Amniotic epithelial cell (primary cell): ENCODE data around the gene OLIG1.

Experiments
- DNase-seq: peaks from one replicate; pipeline ENCODE4 v3.0.0-alpha.2; 2010; ENCODE audit warnings: low read depth

The OLIG1 gene

DNA sequence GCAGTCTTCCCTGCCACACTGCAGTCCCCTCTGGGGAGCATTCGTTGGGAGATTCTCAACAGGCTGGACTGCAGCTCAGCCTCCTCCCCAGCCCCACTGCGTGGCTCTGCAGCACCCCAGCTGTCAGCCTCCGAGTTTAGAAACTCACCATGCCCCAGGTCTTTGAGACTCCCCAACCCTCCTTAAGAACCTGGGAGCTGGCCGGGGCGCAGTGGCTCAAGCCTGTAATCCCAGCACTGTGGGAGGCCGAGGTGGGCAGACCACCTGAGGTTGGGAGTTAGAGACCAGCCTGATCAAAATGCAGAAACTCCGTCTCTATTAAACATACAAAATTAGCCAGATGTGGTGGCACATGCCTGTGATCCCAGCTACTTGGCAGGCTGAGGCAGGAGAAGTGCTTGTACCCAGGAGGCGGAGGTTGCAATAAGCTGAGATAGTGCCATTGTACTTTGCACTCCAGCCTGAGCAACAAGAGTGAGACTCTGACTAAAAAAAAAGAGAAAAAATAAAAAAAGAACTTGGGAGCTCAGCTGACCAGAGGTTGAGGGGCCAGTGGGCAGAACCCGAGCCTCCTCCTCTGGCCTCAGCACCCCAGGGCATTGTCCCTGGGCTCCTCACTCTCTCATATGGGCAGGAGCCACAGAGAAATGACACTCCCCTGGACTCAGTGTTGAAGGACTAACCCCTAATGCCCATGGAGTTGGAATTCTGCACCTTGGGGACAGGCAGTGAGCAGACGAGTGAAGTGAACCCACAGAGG is 38.6 kb upstream of the OLIG1 start:
- DNase-seq: no peak

GRCh38 chr21:33032434-33033047 is 37.4 kb upstream of the OLIG1 start:
- DNase-seq: no peak

GRCh38 chr21:33033094-33033951 is 36.6 kb upstream of the OLIG1 start:
- no peak for DNase-seq

DNA sequence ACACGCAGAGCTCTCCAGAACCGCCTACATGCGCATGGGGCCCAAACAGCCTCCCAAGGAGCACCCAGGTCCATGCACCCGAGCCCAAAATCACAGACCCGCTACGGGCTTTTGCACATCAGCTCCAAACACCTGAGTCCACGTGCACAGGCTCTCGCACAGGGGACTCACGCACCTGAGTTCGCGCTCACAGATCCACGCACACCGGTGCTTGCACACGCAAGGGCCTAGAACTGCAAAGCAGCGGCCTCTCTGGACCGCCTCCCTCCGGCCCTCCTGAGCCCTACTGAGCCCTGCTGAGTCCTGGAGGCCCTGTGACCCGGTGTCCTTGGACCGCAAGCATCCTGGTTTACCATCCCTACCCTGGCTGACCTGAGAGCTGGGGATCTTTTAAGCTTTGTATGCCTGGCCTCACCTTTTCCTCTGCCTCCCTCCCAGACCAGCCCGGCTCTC is 36.0 kb upstream of the OLIG1 start:
- no peak for DNase-seq

GRCh38 chr21:33035147-33035546 is 34.8 kb upstream of the OLIG1 start:
- no peak for DNase-seq

DNA sequence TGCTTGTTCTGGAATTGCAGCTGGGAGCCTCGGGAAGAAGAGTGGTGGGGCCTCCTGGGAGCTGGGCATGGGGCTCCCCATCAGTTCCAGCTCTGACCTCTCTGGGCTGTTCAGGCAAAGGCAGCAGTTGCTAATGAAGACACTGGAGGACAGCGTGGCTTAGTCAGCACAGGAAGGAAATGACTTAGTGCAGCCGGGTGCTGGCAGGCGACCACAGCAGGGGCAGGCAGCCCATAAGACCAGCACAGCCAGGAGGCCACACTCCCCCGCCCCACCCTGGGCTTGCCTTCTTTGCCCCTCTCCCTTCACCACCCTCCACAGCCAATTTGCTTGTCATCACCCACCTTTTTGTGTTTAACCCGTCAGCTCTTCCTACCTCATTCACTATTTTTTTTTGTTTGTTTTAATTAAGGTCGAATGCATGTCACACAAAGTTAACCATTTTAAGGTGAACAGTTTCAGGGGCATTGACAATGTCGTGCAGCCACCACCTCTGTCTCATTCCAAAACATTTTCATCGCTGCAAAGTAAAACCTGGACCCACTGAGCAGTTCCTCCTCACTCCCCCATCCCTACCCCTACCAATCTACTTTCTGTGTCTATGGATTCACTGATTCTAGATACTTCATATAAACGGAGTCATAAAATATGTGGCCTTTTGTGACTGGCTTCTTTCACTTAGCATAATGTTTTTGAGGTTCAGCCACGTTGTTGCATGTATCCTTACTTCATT is 33.3 kb upstream of the OLIG1 start:
- peak; percentile 9 for DNase-seq

DNA sequence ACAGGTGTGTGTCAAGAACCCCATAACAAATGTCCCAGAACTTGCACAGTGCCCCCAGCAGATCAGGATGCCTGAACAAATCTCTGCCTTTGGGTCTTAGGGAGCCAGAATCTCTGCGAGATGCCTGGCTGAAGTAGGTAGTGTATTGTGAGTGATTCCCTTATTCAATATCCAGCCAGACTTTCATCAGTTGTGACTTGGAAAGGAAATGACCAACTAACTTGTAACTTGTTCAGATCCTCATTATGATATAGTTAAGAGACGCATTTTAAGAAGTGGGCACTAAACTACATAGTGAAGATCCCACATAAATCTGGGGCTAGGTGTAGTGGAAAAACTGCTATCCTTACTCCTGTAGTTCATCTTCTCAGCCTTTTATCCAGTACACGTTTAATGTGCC is 32.4 kb upstream of the OLIG1 start:
- no peak for DNase-seq

GRCh38 chr21:33039536-33039935 is 30.4 kb upstream of the OLIG1 start:
- no peak for DNase-seq

- DNase-seq: no peak
Observed at GRCh38 chr21:33040215-33040614, 29.7 kb upstream of the OLIG1 start.

DNA sequence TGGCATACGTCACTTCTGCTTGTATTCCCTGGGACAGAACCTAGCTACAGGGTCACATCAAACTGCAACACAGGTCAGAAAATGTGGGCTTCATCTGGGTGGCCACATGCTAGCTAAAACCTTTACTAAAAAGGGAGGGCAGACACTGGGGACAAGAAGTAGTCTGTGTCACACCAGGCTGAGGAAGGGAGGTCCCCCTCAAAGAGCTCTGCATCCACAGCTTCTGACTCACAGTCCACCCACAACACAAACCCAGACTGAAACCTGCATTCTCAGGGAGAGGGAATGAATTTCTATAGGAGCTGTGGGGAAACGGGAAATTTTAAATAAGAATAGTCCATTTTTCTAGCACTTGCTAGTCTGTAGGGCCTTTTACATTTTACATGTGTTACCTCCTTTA is 28.0 kb upstream of the OLIG1 start:
- no peak for DNase-seq

GRCh38 chr21:33042812-33043211 is 27.1 kb upstream of the OLIG1 start:
- peak; percentile 89 for DNase-seq

- no peak for DNase-seq
Observed at GRCh38 chr21:33046455-33046854, 23.5 kb upstream of the OLIG1 start.

DNA sequence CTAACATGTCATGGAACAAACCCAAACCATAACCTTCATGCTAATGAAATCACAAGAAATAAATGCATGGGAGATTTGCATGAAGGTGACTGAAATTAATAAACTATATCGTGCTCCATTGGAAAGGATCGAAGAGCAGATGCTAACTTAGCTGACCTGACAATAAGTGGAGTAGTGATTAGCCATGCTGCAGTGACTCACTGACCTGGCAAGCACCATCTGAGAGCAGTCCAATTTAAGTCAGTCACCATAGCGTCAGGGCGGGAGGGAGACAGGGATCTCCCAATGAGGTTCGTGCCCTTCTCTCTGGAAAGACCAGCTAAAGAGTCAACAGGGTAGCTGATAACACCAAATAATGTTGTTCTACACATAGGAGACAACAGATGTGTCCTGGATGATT is 22.7 kb upstream of the OLIG1 start:
- peak; percentile 12 for DNase-seq

DNA sequence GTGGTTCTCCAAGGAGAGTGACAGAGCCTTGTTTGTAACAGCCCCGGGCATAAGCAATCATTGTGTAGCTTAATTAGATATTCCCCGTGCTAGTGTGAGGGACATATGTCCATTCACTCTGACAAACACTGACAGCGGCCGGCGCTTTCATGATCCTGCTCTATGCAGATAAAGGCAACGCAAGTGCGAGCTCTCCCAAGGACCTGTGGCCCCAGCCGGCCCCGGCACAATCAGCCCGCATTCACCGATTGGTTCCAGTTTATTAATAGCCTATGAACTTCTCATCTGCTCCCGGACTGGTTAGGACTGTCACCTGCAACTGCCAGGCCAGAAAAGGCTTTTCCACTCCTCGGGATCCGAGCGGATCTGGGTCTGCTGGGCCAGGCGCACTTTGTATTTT is 18.0 kb upstream of the OLIG1 start:
- no peak for DNase-seq

DNA sequence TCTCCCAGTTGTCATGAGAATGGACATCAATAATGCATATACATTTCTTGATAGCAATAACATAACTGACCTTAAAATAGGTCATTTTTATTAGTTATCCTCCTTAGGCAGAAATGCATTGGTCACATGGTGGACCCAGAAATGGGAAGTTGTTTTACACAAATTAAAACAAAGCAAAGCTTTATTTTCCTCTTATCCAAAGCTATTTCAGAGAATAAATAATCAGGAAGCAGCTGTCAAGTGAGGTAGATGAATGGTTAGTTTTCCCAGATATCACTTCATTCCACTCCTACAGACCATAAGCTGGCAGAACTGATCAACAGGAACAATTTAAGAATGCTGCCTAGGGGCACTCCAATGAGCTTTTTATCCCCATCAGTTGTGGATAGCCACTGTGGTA is 16.0 kb upstream of the OLIG1 start:
- DNase-seq: no peak

DNA sequence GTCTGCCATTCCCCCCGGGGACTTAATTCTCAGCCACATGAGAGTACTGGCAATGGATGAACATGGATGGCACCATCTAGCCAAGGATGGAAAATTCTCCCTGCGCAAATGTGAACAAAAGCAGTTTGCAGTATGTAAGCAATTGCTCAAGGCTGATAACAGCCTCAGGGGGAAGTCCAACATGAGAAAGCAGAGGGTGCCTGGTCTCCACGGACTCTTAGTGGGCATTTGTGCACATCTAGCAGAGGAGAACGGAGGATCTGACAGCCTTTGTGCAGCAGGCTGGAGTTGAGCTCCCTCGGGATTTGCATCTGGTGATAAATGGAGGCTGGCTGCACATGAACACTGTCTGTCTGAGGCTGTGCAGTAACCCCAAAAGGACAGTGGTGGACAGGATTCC is 13.9 kb upstream of the OLIG1 start:
- no peak for DNase-seq

DNA sequence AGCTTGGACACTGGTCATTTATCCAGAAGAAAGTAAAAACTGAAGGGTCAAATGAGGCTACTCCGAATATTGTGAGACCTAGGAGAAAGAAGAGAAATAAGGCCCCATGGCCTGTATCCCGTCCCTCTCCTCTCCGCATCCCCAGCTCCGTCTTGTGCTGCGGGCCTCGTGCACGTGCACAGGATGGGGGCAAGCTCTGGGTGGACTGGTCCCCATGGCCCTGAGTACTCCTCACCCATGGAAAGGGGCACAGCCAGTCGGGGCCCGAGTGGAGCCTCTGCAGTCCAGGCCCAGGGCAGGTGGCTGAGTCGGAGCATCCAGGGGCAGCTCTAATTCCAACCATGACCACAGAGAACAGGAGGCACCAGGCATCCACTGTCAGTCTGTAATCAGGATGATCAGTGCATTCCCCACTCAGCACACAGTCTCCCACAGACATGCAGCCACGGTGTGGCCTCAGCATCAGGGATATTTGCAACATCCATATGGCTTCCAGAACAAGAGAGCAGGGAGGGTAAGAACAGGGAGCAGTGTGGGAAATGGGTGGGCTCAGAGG is 12.5 kb upstream of the OLIG1 start:
- DNase-seq: no peak

DNA sequence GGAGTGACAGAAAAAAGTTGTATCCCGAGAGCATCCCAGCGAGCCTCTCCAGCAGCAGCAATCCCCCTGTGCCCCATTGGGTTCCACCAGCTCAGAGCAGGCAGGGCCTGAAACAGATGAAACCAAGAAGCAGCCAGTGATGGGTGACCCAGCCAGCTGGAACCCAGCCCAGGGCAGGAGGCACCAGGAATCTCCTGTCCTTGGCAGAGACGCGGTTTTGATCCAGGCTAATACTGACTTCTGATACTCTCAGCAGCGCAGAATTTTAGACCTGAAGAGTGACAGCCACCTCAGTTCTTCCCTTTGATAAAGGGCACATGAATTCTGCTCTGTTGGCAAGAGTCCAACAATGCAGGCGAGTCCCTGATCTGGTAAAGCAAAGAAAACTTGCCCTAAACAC is 11.4 kb upstream of the OLIG1 start:
- no peak for DNase-seq

DNA sequence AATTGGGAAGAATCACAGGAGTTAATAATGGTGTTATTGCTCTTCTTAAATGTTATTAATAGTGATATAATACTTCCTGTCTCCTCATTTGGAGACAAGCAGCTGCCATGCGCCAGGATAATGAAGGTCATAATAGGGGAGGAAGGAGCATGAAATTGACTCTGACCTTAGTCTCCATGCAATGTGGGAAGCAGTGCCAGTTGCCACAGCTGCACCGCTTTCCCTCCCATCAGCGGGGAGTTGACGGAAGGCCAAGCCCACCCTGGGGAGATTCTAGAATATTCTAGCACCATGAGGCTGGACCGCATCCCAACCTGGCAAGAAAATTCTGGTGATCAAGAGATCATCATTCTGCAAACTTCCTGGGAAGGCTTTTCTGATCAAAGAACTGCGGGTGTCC is 11.0 kb upstream of the OLIG1 start:
- DNase-seq: no peak

GRCh38 chr21:33059380-33059841 is 10.5 kb upstream of the OLIG1 start:
- peak; percentile 48 for DNase-seq

DNA sequence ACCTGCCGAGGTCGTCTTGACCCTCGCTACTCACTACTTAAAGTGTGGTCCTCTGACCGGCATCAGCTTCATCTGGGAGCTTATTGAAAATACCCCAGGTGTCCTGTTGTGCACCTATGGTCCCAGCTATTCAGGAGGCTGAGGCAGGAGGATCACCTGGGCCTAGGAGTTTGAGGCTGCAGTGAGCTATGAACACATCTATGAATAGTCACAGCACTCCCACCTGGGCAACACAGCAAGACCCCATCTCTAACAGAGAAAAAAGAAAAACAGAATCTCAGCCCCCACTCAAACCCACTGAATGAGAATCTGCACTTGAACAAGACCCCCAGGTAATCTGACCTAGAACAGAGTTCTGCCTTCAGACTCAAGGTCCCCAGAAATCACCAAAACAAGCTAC is 8.7 kb upstream of the OLIG1 start:
- DNase-seq: no peak

- DNase-seq: no peak
Observed at GRCh38 chr21:33063375-33063883, 6.5 kb upstream of the OLIG1 start.
